ENCODE measurements around the gene MRAP2. TPM values are rescaled to one million over a fixed set of nuclear protein-coding genes. Genes with fewer than 3 reads are reported as not detected.

MRAP2 gene, protein sequence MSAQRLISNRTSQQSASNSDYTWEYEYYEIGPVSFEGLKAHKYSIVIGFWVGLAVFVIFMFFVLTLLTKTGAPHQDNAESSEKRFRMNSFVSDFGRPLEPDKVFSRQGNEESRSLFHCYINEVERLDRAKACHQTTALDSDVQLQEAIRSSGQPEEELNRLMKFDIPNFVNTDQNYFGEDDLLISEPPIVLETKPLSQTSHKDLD
- polyA plus RNA-seq (2013, experiment 1 of 2), result 4.5 TPM
- 3.5 TPM for polyA plus RNA-seq (2013, experiment 2 of 2)

DNA sequence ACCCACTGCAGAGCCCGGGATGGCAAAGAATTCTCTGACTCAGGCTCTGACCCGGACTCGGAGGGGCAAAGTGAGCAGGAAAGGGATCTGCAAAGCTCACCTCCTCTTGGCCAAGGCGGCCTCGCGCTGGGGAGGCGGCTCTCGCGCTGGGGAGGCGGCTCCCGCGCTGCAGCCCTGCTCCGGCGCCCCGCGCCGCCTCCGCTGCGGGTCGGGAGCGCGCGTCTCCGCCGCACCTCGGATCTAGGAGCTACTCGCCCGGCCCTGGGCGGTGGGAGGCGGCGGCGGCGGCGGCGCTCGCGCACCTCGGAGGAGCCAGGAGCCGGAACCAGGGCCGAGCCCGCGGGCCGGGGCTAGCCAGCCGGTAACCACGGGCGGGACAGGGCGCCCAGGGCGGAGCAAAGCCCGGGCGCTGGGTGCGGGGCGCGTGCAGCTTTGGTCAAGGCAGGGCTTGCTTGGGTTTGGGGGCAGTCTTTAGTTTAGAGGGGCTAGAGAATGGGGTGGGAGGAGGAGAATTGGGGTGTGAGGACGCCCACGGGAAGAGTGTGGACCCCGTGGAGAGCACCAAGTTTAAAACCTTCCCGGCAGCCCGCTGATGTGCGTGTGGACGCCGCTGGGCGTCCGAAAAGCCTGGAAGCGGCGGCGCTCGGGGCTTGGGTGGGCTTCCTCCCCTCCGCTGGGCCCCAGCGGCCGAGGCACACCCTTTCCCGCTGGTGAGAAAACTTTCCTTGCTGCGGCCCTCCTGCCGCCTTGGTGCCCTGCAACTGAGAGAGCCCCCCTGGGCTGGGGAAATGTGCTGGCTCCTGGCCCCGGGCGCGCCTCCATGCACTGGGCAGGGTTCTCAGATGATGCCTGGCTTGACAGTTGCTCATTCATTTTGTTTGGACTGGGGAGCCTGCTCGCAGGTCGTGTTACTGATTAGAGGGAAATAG, at the start of gene MRAP2:
TSS of gene MRAP2 (plus strand) at position 250 of the 929 bp plus-strand sequence. CDS start 21,547 bp downstream, outside the sequence.
- Histone ChIP-seq H3K9me3 (ENCODE audit: control insufficient read depth, low read length) (peaks cover 6% of the 10 kb centered on the region), H3K36me3 (ENCODE audit: control insufficient read depth, insufficient read depth, low read length) (no peaks in the 10 kb centered on the region), H3K4me3 (ENCODE audit: extremely low read depth, insufficient read depth, low read length, poor library complexity, severe bottlenecking) (peak within 1 kb of the TSS; percentile 59), H3K27ac (ENCODE audit: low read depth, low read length, severe bottlenecking) (no peak within 1 kb of the TSS), H3K4me1 (ENCODE audit: control insufficient read depth, insufficient read depth, low read length, poor library complexity, severe bottlenecking) (peaks cover 7% of the 10 kb centered on the region)
- 1% methylated on average over 40 to 54 of the region's 78 CpGs for WGBS, 2 experiments (ENCODE audit: insufficient coverage in 2 of 2)

DNA sequence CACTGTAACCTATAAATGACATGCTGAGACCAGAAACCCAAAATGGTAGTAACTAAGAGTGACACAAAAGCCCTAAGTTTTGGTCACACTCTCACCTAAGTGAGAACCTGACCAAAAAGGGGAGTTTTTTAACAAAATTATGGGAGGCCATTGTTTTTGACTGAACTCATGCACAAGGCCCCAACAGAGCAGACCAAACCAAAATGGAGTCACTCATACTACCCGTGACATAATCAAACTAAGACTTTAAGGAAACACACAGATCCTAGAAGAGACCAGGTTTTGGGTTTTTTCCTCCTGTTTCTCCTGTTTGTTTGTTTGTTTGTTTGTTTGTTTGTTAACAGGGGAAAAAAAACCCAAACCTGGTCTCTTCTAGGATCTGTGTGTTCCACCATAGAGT, 49.2 kb upstream of the MRAP2 start:
- no peaks in the 10 kb centered on the region for H3K36me3 ChIP-seq (ENCODE audit: control insufficient read depth, insufficient read depth, low read length)
- no peaks in the 10 kb centered on the region for H3K9me3 ChIP-seq (ENCODE audit: control insufficient read depth, low read length)
- no peaks in the 10 kb centered on the region for H3K4me1 ChIP-seq (ENCODE audit: control insufficient read depth, insufficient read depth, low read length, poor library complexity, severe bottlenecking)
- no CpG with 5 or more reads among the region's 1 CpG for WGBS, 2 experiments (ENCODE audit: insufficient coverage in 2 of 2)
- no peak overlapping the region for H3K27ac ChIP-seq (ENCODE audit: low read depth, low read length, severe bottlenecking)
- H3K4me3 ChIP-seq (ENCODE audit: extremely low read depth, insufficient read depth, low read length, poor library complexity, severe bottlenecking), result no peak overlapping the region

DNA sequence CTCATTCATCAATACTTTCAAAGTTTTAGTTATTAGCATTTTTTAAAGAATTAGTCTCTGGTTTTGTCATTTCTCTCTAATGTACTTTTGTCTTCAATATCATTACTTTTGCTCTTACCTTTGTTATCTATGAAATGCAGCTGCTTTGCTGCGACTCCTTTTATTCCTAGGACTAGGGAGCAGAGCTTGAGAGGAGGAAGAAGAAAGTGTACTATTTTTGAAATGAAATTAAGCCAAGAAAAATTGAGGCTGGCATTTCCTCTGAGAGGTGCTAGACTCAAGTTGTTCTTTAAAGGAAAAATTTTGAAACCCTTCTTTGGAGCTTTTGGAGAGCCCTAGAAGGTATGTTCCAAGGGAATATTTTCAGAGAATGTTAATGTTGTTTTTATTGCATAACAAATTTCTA, 48.3 kb upstream of the MRAP2 start:
- H3K9me3 ChIP-seq (ENCODE audit: control insufficient read depth, low read length), result no peaks in the 10 kb centered on the region
- WGBS, 2 experiments (ENCODE audit: insufficient coverage in 2 of 2), result 100% methylated on average over 1 of the region's 1 CpG; no CpG with 5 or more reads in 1 of the 2 experiments

DNA sequence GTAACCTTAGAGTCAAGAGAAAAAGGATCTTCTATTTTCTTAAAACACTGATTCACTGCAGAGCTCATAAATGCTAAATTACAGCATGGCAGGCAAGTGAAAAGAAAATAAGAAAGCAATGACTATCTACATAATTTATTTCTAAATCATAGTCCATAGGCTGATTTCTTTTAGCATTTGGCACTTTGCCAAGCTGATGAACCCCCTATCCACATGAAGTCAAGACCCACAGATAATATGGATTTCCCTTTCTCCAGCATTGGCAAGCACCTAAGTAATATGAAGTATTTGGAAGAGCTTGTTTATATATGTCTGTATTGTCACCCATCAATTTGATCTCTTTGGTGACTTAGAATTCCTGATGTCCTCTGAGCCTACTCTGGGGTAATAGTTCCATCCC, 47.9 kb upstream of the MRAP2 start:
- Histone ChIP-seq H3K4me1 (ENCODE audit: control insufficient read depth, insufficient read depth, low read length, poor library complexity, severe bottlenecking) (no peaks in the 10 kb centered on the region), H3K4me3 (ENCODE audit: extremely low read depth, insufficient read depth, low read length, poor library complexity, severe bottlenecking) (no peak overlapping the region), H3K9me3 (ENCODE audit: control insufficient read depth, low read length) (no peaks in the 10 kb centered on the region), H3K27ac (ENCODE audit: low read depth, low read length, severe bottlenecking) (no peak overlapping the region), H3K36me3 (ENCODE audit: control insufficient read depth, insufficient read depth, low read length) (no peaks in the 10 kb centered on the region)

More for the DNA sequence above, 48.3 kb upstream of the MRAP2 start:
- no peak overlapping the region for H3K27ac ChIP-seq (ENCODE audit: low read depth, low read length, severe bottlenecking)
- H3K4me1 ChIP-seq (ENCODE audit: control insufficient read depth, insufficient read depth, low read length, poor library complexity, severe bottlenecking), result no peaks in the 10 kb centered on the region
- no peak overlapping the region for H3K4me3 ChIP-seq (ENCODE audit: extremely low read depth, insufficient read depth, low read length, poor library complexity, severe bottlenecking)
- no peaks in the 10 kb centered on the region for H3K36me3 ChIP-seq (ENCODE audit: control insufficient read depth, insufficient read depth, low read length)

DNA sequence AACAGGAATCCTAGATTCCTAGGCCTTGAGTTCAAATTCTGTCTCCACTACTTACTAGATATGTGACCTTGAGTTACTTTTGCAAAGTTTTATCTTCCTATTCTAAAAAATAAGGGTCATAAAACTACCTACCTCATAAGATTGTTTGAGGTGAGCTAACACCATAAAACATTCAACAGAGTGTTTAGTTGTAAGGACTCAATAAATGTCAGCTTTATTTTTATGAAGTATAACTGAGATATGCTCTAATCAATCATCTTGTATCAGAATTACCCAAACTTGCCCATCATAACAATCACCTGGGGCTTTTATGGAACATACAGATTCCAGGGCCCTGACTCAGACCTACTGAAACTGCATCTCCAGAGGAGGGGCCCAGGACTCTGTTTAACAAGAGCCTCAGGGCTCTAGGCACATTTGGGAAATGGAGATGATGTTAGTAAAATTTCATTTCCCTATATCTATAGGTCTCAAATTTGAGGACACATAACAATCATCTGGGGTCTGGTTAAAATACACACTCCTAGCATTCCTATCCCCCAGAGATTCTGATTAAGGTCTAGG, 35.5 kb upstream of the MRAP2 start:
- Histone ChIP-seq H3K4me3 (ENCODE audit: extremely low read depth, insufficient read depth, low read length, poor library complexity, severe bottlenecking) (no peak overlapping the region), H3K9me3 (ENCODE audit: control insufficient read depth, low read length) (no peaks in the 10 kb centered on the region), H3K27ac (ENCODE audit: low read depth, low read length, severe bottlenecking) (no peak overlapping the region), H3K36me3 (ENCODE audit: control insufficient read depth, insufficient read depth, low read length) (no peaks in the 10 kb centered on the region), H3K4me1 (ENCODE audit: control insufficient read depth, insufficient read depth, low read length, poor library complexity, severe bottlenecking) (no peaks in the 10 kb centered on the region)

DNA sequence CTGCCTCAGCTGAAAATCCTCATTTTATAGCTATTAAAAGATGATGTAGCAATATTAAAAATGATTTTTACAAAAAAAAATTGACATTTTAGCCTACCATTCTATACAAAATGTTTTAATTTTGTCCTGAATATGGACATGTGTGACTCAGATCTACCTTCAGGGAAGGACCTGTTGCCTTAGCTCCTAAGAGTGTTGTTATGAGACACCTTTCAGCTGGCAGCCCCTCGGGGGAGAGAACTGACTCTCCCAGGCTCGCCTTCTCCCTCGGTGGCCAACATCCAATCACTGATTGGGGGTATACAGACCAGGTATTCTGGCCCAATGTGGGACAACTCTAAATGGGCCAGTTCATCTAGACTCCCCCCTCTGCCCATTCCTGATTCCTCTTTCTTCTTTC, 32.5 kb upstream of the MRAP2 start:
- 88 to 100% methylated on average over 3 of the region's 3 CpGs for WGBS, 2 experiments (ENCODE audit: insufficient coverage in 2 of 2)
- Histone ChIP-seq H3K27ac (ENCODE audit: low read depth, low read length, severe bottlenecking) (no peak overlapping the region), H3K4me3 (ENCODE audit: extremely low read depth, insufficient read depth, low read length, poor library complexity, severe bottlenecking) (no peak overlapping the region), H3K36me3 (ENCODE audit: control insufficient read depth, insufficient read depth, low read length) (no peaks in the 10 kb centered on the region), H3K9me3 (ENCODE audit: control insufficient read depth, low read length) (no peaks in the 10 kb centered on the region), H3K4me1 (ENCODE audit: control insufficient read depth, insufficient read depth, low read length, poor library complexity, severe bottlenecking) (no peaks in the 10 kb centered on the region)

DNA sequence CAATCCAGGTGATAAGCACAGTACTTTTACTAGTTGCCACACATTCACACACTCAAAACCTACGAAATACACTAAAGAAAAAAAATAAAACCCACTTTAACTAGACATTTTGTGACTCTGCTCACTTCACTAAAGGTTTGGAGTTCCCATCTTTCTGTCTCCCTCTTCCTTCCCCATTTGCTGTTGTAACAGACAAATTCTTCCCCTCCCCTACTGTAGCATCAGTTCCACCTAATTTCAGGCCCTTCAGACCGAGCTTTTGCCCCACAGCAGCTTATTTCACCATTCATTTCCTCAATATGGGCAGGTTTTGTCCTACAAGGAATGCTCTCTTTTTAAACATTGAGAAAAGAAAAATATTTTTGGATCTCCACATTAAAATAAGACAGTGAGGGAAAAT, 31.3 kb upstream of the MRAP2 start:
- Histone ChIP-seq H3K4me1 (ENCODE audit: control insufficient read depth, insufficient read depth, low read length, poor library complexity, severe bottlenecking) (no peaks in the 10 kb centered on the region), H3K36me3 (ENCODE audit: control insufficient read depth, insufficient read depth, low read length) (no peaks in the 10 kb centered on the region), H3K27ac (ENCODE audit: low read depth, low read length, severe bottlenecking) (no peak overlapping the region), H3K4me3 (ENCODE audit: extremely low read depth, insufficient read depth, low read length, poor library complexity, severe bottlenecking) (no peak overlapping the region), H3K9me3 (ENCODE audit: control insufficient read depth, low read length) (no peaks in the 10 kb centered on the region)
- WGBS, 2 experiments (ENCODE audit: insufficient coverage in 2 of 2), result 68 to 87% methylated on average over 2 of the region's 2 CpGs

DNA sequence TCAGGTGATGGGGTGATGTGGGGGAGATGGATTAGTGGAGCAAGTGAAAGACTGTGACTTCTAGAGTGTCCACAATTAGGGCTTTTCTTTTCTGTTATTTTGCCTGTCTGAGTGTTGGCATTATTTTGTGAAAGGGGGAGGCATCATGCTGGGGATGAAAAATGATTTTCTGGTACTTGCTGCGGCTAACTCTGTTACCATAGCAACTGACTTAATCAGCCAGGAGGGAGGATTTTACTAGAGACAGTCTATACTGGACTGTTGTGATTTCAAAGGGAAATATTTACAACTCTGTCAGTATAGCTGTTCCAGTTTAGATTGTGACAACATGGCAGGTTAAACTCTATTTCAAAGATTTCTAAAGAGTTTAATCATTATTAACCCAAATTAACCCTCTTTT, 30.4 kb upstream of the MRAP2 start:
- 56% methylated on average over 1 of the region's 1 CpG; no CpG with 5 or more reads in 1 of the 2 experiments for WGBS, 2 experiments (ENCODE audit: insufficient coverage in 2 of 2)
- Histone ChIP-seq H3K27ac (ENCODE audit: low read depth, low read length, severe bottlenecking) (no peak overlapping the region), H3K4me3 (ENCODE audit: extremely low read depth, insufficient read depth, low read length, poor library complexity, severe bottlenecking) (no peak overlapping the region), H3K36me3 (ENCODE audit: control insufficient read depth, insufficient read depth, low read length) (no peaks in the 10 kb centered on the region), H3K4me1 (ENCODE audit: control insufficient read depth, insufficient read depth, low read length, poor library complexity, severe bottlenecking) (no peaks in the 10 kb centered on the region), H3K9me3 (ENCODE audit: control insufficient read depth, low read length) (no peaks in the 10 kb centered on the region)

DNA sequence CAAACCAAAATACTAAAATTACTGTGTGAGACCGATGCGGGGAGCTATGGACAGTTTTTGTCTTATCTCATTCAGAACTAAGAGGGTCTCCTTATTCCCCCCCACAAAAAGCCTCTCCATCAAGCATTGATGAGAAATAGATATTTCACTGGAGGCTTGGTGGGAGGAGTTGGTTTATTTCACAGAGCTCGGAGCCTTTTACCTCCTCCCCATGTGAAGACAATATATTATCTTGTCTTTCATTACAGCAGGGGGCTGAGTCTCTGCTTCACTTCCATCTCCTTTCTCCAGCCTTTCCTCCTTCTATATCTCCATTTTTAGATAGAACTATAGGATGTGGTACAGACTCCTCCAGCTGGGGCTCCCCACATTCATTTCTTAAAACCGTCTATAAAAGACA, 29.9 kb upstream of the MRAP2 start:
- Histone ChIP-seq H3K4me1 (ENCODE audit: control insufficient read depth, insufficient read depth, low read length, poor library complexity, severe bottlenecking) (no peaks in the 10 kb centered on the region), H3K4me3 (ENCODE audit: extremely low read depth, insufficient read depth, low read length, poor library complexity, severe bottlenecking) (no peak overlapping the region), H3K27ac (ENCODE audit: low read depth, low read length, severe bottlenecking) (no peak overlapping the region), H3K9me3 (ENCODE audit: control insufficient read depth, low read length) (no peaks in the 10 kb centered on the region), H3K36me3 (ENCODE audit: control insufficient read depth, insufficient read depth, low read length) (no peaks in the 10 kb centered on the region)
- WGBS, 2 experiments (ENCODE audit: insufficient coverage in 2 of 2), result no CpG with 5 or more reads among the region's 4 CpGs

DNA sequence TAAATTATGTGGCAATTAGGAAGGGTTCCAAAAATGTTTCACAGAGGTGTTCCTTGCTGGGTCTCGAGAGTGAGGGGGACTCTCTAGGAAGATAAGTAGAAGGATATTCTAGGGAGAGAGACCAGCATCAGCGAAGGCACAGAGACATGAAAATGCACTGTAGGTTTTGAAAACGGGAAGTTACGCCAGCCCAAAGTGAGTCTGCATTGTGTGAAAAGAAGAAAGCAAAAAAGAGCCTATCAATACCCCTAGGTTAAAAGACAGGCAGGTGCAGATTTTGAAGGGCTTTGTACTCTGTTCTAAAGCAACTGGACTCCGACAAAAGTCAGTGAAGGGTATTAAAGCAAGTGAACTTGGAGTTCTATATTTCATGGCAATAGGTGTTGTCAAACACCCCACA, 25.7 kb upstream of the MRAP2 start:
- 89 to 92% methylated on average over 4 to 5 of the region's 5 CpGs for WGBS, 2 experiments (ENCODE audit: insufficient coverage in 2 of 2)
- Histone ChIP-seq H3K9me3 (ENCODE audit: control insufficient read depth, low read length) (no peaks in the 10 kb centered on the region), H3K27ac (ENCODE audit: low read depth, low read length, severe bottlenecking) (no peak overlapping the region)

More for the DNA sequence above, 25.7 kb upstream of the MRAP2 start:
- Histone ChIP-seq H3K36me3 (ENCODE audit: control insufficient read depth, insufficient read depth, low read length) (no peaks in the 10 kb centered on the region), H3K4me3 (ENCODE audit: extremely low read depth, insufficient read depth, low read length, poor library complexity, severe bottlenecking) (no peak overlapping the region), H3K4me1 (ENCODE audit: control insufficient read depth, insufficient read depth, low read length, poor library complexity, severe bottlenecking) (no peaks in the 10 kb centered on the region)
